ENCODE results near the gene TMEM52. TPM values are rescaled to one million over a fixed set of nuclear protein-coding genes. Genes with fewer than 3 reads are reported as not detected.

Gene TMEM52
- total RNA-seq, 1 experiment from 2014 or later = 9.6 TPM

- H3K27ac ChIP-seq (ENCODE audit: insufficient read length, low read depth, low read length) = no peak overlapping the region
- no peak overlapping the region for H4K91ac ChIP-seq (ENCODE audit: insufficient read length, low read depth, low read length)
- H3K27ac Mint-ChIP-seq = no peak overlapping the region
- peaks cover 4 to 6% of the 10 kb centered on the region in 2 experiments; a peak in 3 of 5 replicates for H3K9me3 Mint-ChIP-seq
- no peak overlapping the region for H3K56ac ChIP-seq (ENCODE audit: insufficient read length, low read depth, low read length)
- no peak overlapping the region for H3K4me3 Mint-ChIP-seq
- no peak overlapping the region for H3K18ac ChIP-seq (ENCODE audit: insufficient read length, low read depth, low read length)
- H3K79me1 ChIP-seq (ENCODE audit: insufficient read depth, low read depth, low read length, poor library complexity, severe bottlenecking) = no peaks in the 10 kb centered on the region
- no peak overlapping the region for H4K5ac ChIP-seq (ENCODE audit: insufficient read length, low read depth, low read length)
- no peak overlapping the region for H4K8ac ChIP-seq (replicated peaks; ENCODE audit: insufficient read length, low read depth, low read length)
- no peak overlapping the region for H3T11ph ChIP-seq (ENCODE audit: low read length)
- H2BK15ac ChIP-seq (ENCODE audit: low read depth, low read length) = no peak overlapping the region
- no peak overlapping the region for H2BK120ac ChIP-seq (ENCODE audit: low read depth, low read length, poor library complexity, severe bottlenecking)
- H3K4me1 Mint-ChIP-seq = peaks cover 23 to 28% of the 10 kb centered on the region in 2 experiments
- H3K4me1 ChIP-seq (ENCODE audit: insufficient read depth, low read length) = no peaks in the 10 kb centered on the region; the same call in 1 of the 2 replicates
- H2BK5ac ChIP-seq (ENCODE audit: insufficient read length, low read length) = no peak overlapping the region
- peak overlapping the region; percentile 17; the same call in 1 of the 2 replicates for H3K14ac ChIP-seq (ENCODE audit: insufficient read depth, low read length)
- H2BK12ac ChIP-seq (ENCODE audit: insufficient read length, low read depth, low read length) = no peak overlapping the region
- H3K9me3 ChIP-seq (ENCODE audit: control insufficient read depth, low read depth, low read length) = no peaks in the 10 kb centered on the region
- no CpG with 5 or more reads among the region's 7 CpGs for WGBS (ENCODE audit: extremely low coverage, insufficient read length, low lambda C conversion rate)
- TF ChIP-seq CTCF (conservative IDR thresholded peaks at IDR 0.05) = no peak
- H3K4ac ChIP-seq (ENCODE audit: low read depth, low read length) = no peak overlapping the region
- H4K20me1 ChIP-seq (ENCODE audit: control insufficient read depth, insufficient read depth, insufficient read length) = no peaks in the 10 kb centered on the region
- H3K23ac ChIP-seq (ENCODE audit: insufficient read length, low read depth, low read length) = no peak overlapping the region
- no peak for DNase-seq
- H3K9ac ChIP-seq (ENCODE audit: extremely low read depth, insufficient read length, low read length) = no peak overlapping the region
- H3K4me2 ChIP-seq (ENCODE audit: insufficient read depth, insufficient read length, low read length) = no peak overlapping the region
- peaks cover 0 to 2% (median 1%) of the 10 kb centered on the region in 3 experiments; a peak in 1 of 7 replicates for H3K36me3 Mint-ChIP-seq (ENCODE audit: insufficient read depth in 1 of 3, low read depth in 3 of 3)
- no peak overlapping the region for H2BK20ac ChIP-seq (ENCODE audit: low read depth, low read length, poor library complexity, severe bottlenecking)
- H2AFZ ChIP-seq (ENCODE audit: low read length) = no peak overlapping the region
- no peaks in the 10 kb centered on the region for H3K79me2 ChIP-seq (ENCODE audit: insufficient read depth, low read length)
- H3K23me2 ChIP-seq (ENCODE audit: insufficient read length, low read depth, low read length, poor library complexity, severe bottlenecking) = no peaks in the 10 kb centered on the region
- H3K27me3 ChIP-seq (ENCODE audit: insufficient read depth, low read length) = no peaks in the 10 kb centered on the region
- peaks cover 6% of the 10 kb centered on the region for H3K27me3 Mint-ChIP-seq (ENCODE audit: low read depth)
- no peak overlapping the region for H2AK5ac ChIP-seq (ENCODE audit: insufficient read length, low read length)
Observed at GRCh38 chr1:1956101-1956500, 37.0 kb upstream of the TMEM52 start.

Measured in H9 (cell line).